22Rv1 (cell line): ENCODE data around the gene GABRR2.

Source experiments
- ZFX ChIP-seq: fragments of 450-650 bp; IDR thresholded peaks from 2 replicates; pipeline ENCODE4 v1.6.1; 2017; ENCODE audit warnings: antibody characterized with exemption, borderline replicate concordance
- TF ChIP-seq, protein P1 (sequence below): fragments of 450-650 bp; IDR thresholded peaks from 2 replicates; pipeline ENCODE4 v1.5.1; 2017; ENCODE audit warnings: mild to moderate bottlenecking

DNA sequence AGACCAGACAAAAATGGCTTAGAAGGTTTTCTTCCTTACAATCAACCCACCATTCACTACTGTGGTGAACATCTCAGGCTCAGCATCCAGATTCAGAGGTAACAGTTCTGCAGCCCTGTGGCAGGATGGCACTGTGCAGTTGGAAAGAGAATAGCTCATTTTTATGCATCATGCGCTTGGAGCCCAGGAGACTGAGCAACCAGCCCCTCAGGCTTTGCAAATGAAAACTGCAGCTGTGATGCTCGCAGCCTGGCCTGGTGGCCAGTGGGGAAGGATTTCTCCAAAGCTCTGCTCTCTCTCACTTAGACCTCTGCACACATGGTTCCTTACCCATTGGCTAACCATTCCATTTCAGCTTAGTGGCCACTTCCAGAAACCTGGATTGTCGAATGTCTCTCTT is 45.8 kb downstream of the GABRR2 start:
- TF ChIP-seq, protein P1, sequence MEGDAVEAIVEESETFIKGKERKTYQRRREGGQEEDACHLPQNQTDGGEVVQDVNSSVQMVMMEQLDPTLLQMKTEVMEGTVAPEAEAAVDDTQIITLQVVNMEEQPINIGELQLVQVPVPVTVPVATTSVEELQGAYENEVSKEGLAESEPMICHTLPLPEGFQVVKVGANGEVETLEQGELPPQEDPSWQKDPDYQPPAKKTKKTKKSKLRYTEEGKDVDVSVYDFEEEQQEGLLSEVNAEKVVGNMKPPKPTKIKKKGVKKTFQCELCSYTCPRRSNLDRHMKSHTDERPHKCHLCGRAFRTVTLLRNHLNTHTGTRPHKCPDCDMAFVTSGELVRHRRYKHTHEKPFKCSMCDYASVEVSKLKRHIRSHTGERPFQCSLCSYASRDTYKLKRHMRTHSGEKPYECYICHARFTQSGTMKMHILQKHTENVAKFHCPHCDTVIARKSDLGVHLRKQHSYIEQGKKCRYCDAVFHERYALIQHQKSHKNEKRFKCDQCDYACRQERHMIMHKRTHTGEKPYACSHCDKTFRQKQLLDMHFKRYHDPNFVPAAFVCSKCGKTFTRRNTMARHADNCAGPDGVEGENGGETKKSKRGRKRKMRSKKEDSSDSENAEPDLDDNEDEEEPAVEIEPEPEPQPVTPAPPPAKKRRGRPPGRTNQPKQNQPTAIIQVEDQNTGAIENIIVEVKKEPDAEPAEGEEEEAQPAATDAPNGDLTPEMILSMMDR: no peak
- no peak for TF ChIP-seq ZFX
